ENCODE data around the gene SLC6A3.
"Not testable (repeated sequence)": the region's sequence is repeated elsewhere in the genome, so short reads cannot be mapped to it uniquely, and the experiment has no call there.

Gene SLC6A3

GRCh38 chr5:1370006-1370405 lies 75.2 kb downstream of the SLC6A3 start:
- DNase-seq (ENCODE audit: low read depth), result no peak

- DNase-seq (ENCODE audit: low read depth), result no peak
Observed at GRCh38 chr5:1368756-1369155, 76.5 kb downstream of the SLC6A3 start.

- no peak for DNase-seq (ENCODE audit: low read depth)
Observed at GRCh38 chr5:1368236-1368635, 77.0 kb downstream of the SLC6A3 start.

- no peak for DNase-seq (ENCODE audit: low read depth)
Observed at GRCh38 chr5:1367149-1367548, 78.1 kb downstream of the SLC6A3 start.

- DNase-seq (ENCODE audit: low read depth), result no peak
Observed at GRCh38 chr5:1366514-1366913, 78.7 kb downstream of the SLC6A3 start.

GRCh38 chr5:1364211-1364610 lies 81.0 kb downstream of the SLC6A3 start:
- DNase-seq (ENCODE audit: low read depth), result no peak

- no peak for DNase-seq (ENCODE audit: low read depth)
Observed at GRCh38 chr5:1363581-1363980, 81.7 kb downstream of the SLC6A3 start.

- DNase-seq (ENCODE audit: low read depth), result no peak
Observed at GRCh38 chr5:1363160-1363559, 82.1 kb downstream of the SLC6A3 start.

- no peak for DNase-seq (ENCODE audit: low read depth)
Observed at GRCh38 chr5:1362242-1363015, 82.8 kb downstream of the SLC6A3 start.

GRCh38 chr5:1360861-1361260 lies 84.4 kb downstream of the SLC6A3 start:
- no peak for DNase-seq (ENCODE audit: low read depth)

GRCh38 chr5:1360367-1360766 lies 84.9 kb downstream of the SLC6A3 start:
- not testable (repeated sequence) for DNase-seq (ENCODE audit: low read depth)

- DNase-seq (ENCODE audit: low read depth), result no peak
Observed at GRCh38 chr5:1359713-1360112, 85.5 kb downstream of the SLC6A3 start.

GRCh38 chr5:1359031-1359645 lies 86.1 kb downstream of the SLC6A3 start:
- no peak for DNase-seq (ENCODE audit: low read depth)

GRCh38 chr5:1358726-1359025 lies 86.6 kb downstream of the SLC6A3 start:
- no peak for DNase-seq (ENCODE audit: low read depth)

GRCh38 chr5:1357946-1358725 lies 87.1 kb downstream of the SLC6A3 start:
- DNase-seq (ENCODE audit: low read depth), result no peak

GRCh38 chr5:1356873-1357787 lies 88.1 kb downstream of the SLC6A3 start:
- no peak for DNase-seq (ENCODE audit: low read depth)

GRCh38 chr5:1354576-1354975 lies 90.7 kb downstream of the SLC6A3 start:
- DNase-seq (ENCODE audit: low read depth), result no peak

GRCh38 chr5:1352231-1353219 lies 92.7 kb downstream of the SLC6A3 start:
- no peak for DNase-seq (ENCODE audit: low read depth)

GRCh38 chr5:1351156-1351555 lies 94.1 kb downstream of the SLC6A3 start:
- DNase-seq (ENCODE audit: low read depth), result no peak

GRCh38 chr5:1349246-1349645 lies 96.0 kb downstream of the SLC6A3 start:
- DNase-seq (ENCODE audit: low read depth), result no peak

- no peak for DNase-seq (ENCODE audit: low read depth)
Observed at GRCh38 chr5:1348986-1349245, 96.3 kb downstream of the SLC6A3 start.

Measured in amniotic epithelial cell (primary cell).